ENCODE results near the gene ST6GALNAC2. TPM values are rescaled to one million over a fixed set of nuclear protein-coding genes. Genes with fewer than 3 reads are reported as not detected.

Gene ST6GALNAC2
- total RNA-seq, 4 donors from 2014 or later, result 15.2 to 39.9 (median 29.5) TPM

DNA sequence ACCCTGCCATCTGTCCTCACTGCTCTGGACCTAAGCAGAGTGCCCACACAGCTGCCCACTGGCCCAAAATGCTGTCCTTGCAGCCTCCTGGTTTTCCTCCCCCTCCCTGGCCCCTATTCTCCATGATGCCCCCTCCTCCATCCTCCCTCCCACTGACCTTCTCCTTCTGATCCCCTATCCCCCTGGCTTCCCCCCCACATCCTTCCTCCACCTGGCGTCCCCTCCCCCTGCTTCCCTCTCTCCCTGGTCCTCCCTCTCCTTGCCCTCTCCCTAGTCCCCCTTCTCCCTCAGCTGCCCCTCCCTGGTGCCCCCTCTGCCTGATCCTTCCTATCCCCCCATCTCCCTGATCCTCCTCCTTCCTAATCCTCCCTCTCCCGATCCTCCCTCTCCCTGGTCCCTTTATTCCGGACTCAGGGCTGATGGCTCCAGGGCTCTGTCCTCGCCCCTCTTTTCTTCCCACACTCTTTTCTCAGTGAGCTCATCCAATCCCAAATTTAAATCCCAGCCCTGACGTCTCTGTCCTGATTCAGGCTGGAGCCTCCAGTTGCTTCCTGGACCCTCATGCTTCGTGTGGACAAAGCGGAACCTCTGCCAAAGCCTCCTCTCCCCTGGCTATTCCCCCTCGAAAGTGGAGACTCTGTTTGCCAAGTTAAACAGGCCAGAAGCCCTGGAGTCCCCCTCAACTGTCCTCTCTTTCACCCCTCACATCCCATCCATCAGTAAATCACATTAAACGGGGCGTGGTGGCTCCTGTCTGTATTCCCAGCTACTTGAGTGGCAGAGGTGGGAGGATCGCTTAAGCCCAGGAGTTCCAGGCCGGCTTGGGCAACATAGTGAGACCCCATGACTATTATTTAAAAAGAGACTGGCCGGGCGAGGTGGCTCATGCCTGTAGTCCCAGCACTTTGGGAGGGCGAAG lies 66.4 kb downstream of the ST6GALNAC2 start:
- no peaks in the 10 kb centered on the region for H3K9me3 ChIP-seq
- H3K27ac ChIP-seq, result no peak overlapping the region
- no peak for TF ChIP-seq POLR2A (IDR thresholded peaks at IDR 0.05)
- TF ChIP-seq, protein P1, sequence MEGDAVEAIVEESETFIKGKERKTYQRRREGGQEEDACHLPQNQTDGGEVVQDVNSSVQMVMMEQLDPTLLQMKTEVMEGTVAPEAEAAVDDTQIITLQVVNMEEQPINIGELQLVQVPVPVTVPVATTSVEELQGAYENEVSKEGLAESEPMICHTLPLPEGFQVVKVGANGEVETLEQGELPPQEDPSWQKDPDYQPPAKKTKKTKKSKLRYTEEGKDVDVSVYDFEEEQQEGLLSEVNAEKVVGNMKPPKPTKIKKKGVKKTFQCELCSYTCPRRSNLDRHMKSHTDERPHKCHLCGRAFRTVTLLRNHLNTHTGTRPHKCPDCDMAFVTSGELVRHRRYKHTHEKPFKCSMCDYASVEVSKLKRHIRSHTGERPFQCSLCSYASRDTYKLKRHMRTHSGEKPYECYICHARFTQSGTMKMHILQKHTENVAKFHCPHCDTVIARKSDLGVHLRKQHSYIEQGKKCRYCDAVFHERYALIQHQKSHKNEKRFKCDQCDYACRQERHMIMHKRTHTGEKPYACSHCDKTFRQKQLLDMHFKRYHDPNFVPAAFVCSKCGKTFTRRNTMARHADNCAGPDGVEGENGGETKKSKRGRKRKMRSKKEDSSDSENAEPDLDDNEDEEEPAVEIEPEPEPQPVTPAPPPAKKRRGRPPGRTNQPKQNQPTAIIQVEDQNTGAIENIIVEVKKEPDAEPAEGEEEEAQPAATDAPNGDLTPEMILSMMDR (IDR thresholded peaks at IDR 0.05), result no peak
- H3K4me3 ChIP-seq, result no peak overlapping the region
- no peaks in the 10 kb centered on the region for H3K36me3 ChIP-seq
- peaks cover 0 to 16% (median 0%) of the 10 kb centered on the region in 4 donors for H3K27me3 ChIP-seq
- no peak for DNase-seq
- WGBS, 2 donors, result 70 to 73% methylated on average over 12 to 13 of the region's 15 CpGs
- intact Hi-C loops (cut with DNase I), result no loop called here
- H3K4me1 ChIP-seq, result peaks cover 14 to 34% (median 15%) of the 10 kb centered on the region in 3 donors

DNA sequence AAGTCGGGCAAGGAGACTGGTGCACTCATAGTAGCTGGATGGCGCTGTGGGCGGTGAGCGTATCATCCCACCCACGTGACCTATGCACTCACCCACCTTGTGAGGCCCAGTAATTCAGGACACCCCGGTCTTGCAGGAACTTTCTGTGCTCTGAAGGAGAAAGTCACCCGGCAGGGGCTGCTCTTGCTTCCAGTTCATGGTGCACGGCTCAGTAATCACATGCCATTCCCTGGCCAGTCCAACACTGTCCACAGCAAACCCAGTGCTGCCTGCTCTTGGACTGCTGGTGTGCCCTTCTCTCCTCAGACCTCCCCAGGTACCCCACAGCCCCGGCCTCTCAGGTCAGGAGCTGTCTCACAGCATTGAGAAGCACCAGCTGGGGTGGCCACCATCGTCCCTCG lies 68.0 kb downstream of the ST6GALNAC2 start:
- no peaks in the 10 kb centered on the region for H3K36me3 ChIP-seq
- no peak for DNase-seq
- no peak for TF ChIP-seq POLR2A (IDR thresholded peaks at IDR 0.05)
- intact Hi-C loops (cut with DNase I), result no loop called here
- peaks cover 7 to 23% (median 7%) of the 10 kb centered on the region in 3 donors for H3K4me1 ChIP-seq
- peaks cover 0 to 13% (median 0%) of the 10 kb centered on the region in 4 donors for H3K27me3 ChIP-seq
- WGBS, 2 donors, result 100% methylated on average over 3 to 4 of the region's 11 CpGs
- no peak overlapping the region for H3K4me3 ChIP-seq
- no peaks in the 10 kb centered on the region for H3K9me3 ChIP-seq
- no peak overlapping the region for H3K27ac ChIP-seq

Small RNA genes within 50 kb of the gene (small RNA-seq; reads per million reads assigned to genes)
- gene AC015802.2 (0 reads per million in 4 donors), gene SNORD1A (0 reads per million in 4 donors), gene SNORD1B (1,644 to 6,725 (median 4,854) reads per million in 4 donors)

Other genes with a start within 250 kb of the ST6GALNAC2 start
- 10 to 100 TPM; 36.0 to 68.6 (median 49.5) TPM for gene PRPSAP1, start 231.9 kb downstream of the ST6GALNAC2 start, total RNA-seq
- gene SPHK1, start 201.3 kb downstream of the ST6GALNAC2 start, total RNA-seq, result 10 to 100 TPM; 17.0 to 37.0 (median 22.8) TPM
- gene UBE2O, start 132.7 kb downstream of the ST6GALNAC2 start, total RNA-seq, result 10 to 100 TPM; 11.9 to 19.8 (median 16.3) TPM
- gene AANAT, start 118.3 kb downstream of the ST6GALNAC2 start, total RNA-seq, result not detected
- 10 to 100 TPM; 27.0 to 38.5 (median 33.7) TPM for gene RHBDF2, start 84.4 kb downstream of the ST6GALNAC2 start, total RNA-seq
- gene CYGB, start 48.2 kb downstream of the ST6GALNAC2 start, total RNA-seq, result 10 to 100 TPM in 2 of 4 donors, 1 to 10 TPM in 2; 1.3 to 12.8 (median 6.9) TPM
- gene PRCD, start 45.8 kb downstream of the ST6GALNAC2 start, total RNA-seq, result 1 to 10 TPM in 2 of 4 donors, under 1 TPM in 1, not detected in 1; 0.73 to 2.5 (median 1.4) TPM
- gene ST6GALNAC1, start 57.9 kb upstream of the ST6GALNAC2 start, total RNA-seq, result 10 to 100 TPM; 10.6 to 63.3 (median 32.7) TPM
- 100 to 1,000 TPM in 1 of 4 donors, 10 to 100 TPM in 3; 11.0 to 116 (median 39.2) TPM for gene MXRA7, start 125.1 kb upstream of the ST6GALNAC2 start, total RNA-seq
- 10 to 100 TPM; 13.0 to 17.2 (median 16.7) TPM for gene JMJD6, start 140.7 kb upstream of the ST6GALNAC2 start, total RNA-seq
- gene METTL23, start 141.0 kb upstream of the ST6GALNAC2 start, total RNA-seq, result 10 to 100 TPM; 14.6 to 33.0 (median 24.7) TPM
- gene SRSF2, start 151.5 kb upstream of the ST6GALNAC2 start, total RNA-seq, result 100 to 1,000 TPM; 203 to 286 (median 233) TPM
- gene MFSD11, start 152.3 kb upstream of the ST6GALNAC2 start, total RNA-seq, result 10 to 100 TPM; 24.2 to 31.0 (median 28.1) TPM